Activated T-cell treated with anti-CD3 and anti-CD28 coated beads, Interleukin-2, amount 50 U/mL, for 24 hours (primary cell): Measurements from ENCODE around the gene DIP2A.
"Not testable (repeated sequence)": the region's sequence is repeated elsewhere in the genome, so short reads cannot be mapped to it uniquely, and the experiment has no call there.

Source experiments
- DNase-seq: peaks from one replicate; pipeline ENCODE4 v3.0.0-alpha.2; 2020
- H3K27ac Mint-ChIP-seq: 2 replicates; pipeline ENCODE4 v1.8.0; 2020; ENCODE audit warnings: mild to moderate bottlenecking, mixed read lengths
- H3K27me3 Mint-ChIP-seq: 2 replicates; pipeline ENCODE4 v1.8.0; 2020; ENCODE audit warnings: mixed read lengths
- H3K36me3 Mint-ChIP-seq: 2 replicates; pipeline ENCODE4 v1.8.0; 2020; ENCODE audit warnings: low read depth, mixed read lengths
- H3K4me1 Mint-ChIP-seq: 2 replicates; pipeline ENCODE4 v1.8.0; 2020; ENCODE audit warnings: low read depth, mixed read lengths
- H3K4me3 Mint-ChIP-seq: 2 replicates; pipeline ENCODE4 v1.8.0; 2020; ENCODE audit warnings: mild to moderate bottlenecking, moderate library complexity, mixed read lengths
- H3K9me3 Mint-ChIP-seq: 2 replicates; pipeline ENCODE4 v1.8.0; 2020; ENCODE audit warnings: mixed read lengths

The DIP2A gene

DNA sequence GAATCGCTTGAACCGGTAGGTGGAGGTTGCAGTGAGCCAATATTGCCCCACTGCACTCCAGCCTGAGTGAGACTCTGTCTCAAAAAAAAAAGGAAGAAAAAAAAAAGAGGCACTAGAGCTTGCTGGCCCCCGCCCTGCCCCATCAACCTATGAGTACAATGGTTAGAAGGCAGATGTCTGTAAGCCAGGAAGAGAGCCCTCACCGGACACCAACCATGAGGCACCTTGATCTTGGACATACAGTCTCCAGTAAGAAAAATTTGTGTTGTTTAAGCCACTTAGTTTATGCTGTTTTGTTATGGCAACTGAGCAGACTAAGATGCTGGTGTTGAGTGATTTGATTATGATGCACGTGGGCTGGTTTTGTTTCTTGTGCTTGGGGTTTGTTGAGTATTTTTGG, 34.2 kb downstream of the DIP2A start:
- Mint-ChIP-seq H3K4me1 (peaks cover 11% of the 10 kb centered on the region), H3K36me3 (peaks cover 89% of the 10 kb centered on the region), H3K27ac (no peak overlapping the region), H3K9me3 (no peaks in the 10 kb centered on the region), H3K27me3 (no peaks in the 10 kb centered on the region), H3K4me3 (no peak overlapping the region)
- DNase-seq, result no peak

DNA sequence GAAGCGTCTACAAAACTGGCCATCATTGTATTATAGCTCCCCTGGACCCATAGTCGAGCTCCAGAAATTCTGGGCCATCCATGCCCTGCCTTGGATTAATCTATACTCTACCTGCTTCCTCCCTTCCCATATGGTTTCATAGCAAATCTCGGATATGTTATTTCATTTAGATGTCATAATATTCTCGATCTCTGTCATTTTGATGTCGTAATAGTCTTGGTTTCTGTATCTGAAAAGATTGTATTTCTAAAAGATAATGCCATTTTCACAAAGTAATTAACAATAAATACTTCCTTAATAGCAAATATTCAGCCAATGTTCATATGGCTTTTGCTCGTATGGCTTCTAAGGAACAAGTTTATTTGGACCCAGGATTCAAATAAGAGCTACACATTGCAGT, 35.1 kb downstream of the DIP2A start:
- no peak for DNase-seq
- H3K36me3 Mint-ChIP-seq, result peaks cover 91% of the 10 kb centered on the region
- no peak overlapping the region for H3K27ac Mint-ChIP-seq
- H3K9me3 Mint-ChIP-seq, result no peaks in the 10 kb centered on the region
- H3K4me3 Mint-ChIP-seq, result no peak overlapping the region
- no peaks in the 10 kb centered on the region for H3K27me3 Mint-ChIP-seq
- H3K4me1 Mint-ChIP-seq, result peaks cover 15% of the 10 kb centered on the region

DNA sequence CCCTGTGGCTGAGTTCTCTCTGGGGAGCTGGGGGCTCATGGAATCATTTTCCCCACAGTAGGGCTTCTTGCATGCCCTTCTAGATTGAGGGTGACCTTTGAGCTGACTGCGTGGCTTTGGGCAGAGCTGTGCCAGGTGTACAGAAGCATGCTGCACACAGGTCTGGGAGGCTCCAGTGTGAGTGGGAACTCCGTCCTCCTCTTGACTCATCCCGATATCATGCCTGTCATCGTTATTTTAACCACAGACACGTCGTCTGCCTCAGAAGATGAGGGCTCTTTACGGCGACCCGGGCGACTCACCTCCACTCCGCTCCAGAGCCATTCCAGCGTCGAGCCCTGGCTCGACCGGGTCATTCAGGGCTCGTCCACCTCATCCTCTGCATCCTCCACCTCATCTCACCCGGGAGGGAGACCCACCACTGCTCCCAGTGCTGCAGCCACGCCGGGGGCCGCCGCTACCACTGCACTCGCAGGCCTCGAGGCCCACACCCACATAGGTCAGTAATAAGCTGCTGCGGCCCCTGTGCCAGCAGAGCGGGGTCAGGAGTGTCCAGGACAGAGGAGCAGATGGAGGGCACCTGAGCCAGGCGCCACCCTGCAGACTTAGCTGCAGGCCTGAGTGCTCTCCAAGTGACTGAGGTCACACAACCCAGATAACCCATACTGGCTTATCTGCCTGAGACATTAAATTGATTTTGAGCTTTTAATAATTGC, 39.8 kb downstream of the DIP2A start:
- H3K27me3 Mint-ChIP-seq, result no peaks in the 10 kb centered on the region
- DNase-seq, result no peak
- no peak overlapping the region for H3K4me3 Mint-ChIP-seq
- H3K4me1 Mint-ChIP-seq, result peaks cover 40% of the 10 kb centered on the region
- peaks cover 79% of the 10 kb centered on the region for H3K36me3 Mint-ChIP-seq
- no peak overlapping the region for H3K27ac Mint-ChIP-seq
- no peaks in the 10 kb centered on the region for H3K9me3 Mint-ChIP-seq

DNA sequence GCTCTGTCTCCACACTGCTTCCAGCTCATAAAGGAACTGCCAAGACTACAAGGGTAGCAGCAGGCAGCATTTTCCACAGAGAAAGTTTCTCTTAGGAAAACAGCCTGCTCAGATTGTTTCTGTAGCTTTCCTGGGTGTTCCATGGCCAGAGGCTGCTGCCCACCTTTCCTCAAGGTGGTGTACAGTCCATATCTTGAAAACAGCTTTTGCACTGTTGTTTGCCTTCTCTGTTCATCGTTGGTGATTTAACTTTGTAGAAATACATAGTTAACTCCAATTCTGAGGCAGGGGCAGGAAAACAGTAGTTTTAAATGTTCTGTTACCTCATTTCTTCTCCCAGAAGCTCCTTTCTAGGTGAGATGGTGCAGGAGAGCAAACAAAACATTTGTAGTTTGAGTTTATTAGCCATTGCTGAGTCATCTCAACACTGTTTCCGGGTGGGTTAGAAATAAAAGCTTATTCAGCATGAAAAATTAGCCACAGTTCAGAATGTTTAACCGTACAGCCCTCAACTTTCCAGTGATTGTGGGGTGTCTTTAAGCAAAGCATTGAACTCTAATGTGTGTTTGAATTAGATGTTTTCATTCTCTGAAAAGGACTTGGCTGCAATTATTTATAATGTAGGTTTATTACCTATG, 41.7 kb downstream of the DIP2A start:
- Mint-ChIP-seq H3K27me3 (no peaks in the 10 kb centered on the region), H3K36me3 (peaks cover 74% of the 10 kb centered on the region), H3K9me3 (no peaks in the 10 kb centered on the region), H3K4me1 (peaks cover 44% of the 10 kb centered on the region), H3K27ac (peak overlapping the region; percentile 51), H3K4me3 (no peak overlapping the region)
- DNase-seq, result no peak

DNA sequence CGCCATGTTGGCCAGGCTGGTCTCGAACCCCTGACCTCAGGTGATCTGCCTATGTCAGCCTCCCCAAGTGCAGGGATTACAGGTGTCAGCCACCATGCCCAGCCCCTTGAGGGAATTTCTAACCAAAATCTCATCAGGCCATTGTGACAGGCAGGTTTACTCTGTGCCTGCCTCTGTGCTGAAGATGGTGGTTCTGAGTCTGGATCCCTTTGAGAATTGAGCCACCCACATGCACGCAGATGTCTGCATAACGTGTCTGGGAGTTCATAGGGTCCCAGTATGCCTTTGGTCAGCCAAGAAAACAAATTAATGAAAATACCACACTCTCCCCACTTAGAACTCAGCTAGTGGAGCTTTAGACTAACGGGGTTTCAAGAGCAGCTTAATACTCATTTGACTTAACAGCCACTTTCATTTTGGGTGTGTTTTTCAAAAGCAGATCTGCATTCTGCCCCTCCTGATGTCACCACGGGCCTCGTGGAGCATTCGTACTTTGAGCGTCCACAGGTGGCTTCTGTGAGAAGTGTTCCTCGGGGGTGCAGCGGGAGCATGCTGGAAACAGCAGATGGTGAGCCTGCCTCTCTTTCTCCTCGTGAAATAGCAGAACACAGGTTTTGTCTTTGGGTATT, 45.3 kb downstream of the DIP2A start:
- no peaks in the 10 kb centered on the region for H3K27me3 Mint-ChIP-seq
- H3K27ac Mint-ChIP-seq, result peak overlapping the region; percentile 16
- H3K4me3 Mint-ChIP-seq, result no peak overlapping the region
- peaks cover 63% of the 10 kb centered on the region for H3K36me3 Mint-ChIP-seq
- no peaks in the 10 kb centered on the region for H3K9me3 Mint-ChIP-seq
- H3K4me1 Mint-ChIP-seq, result peaks cover 43% of the 10 kb centered on the region
- DNase-seq, result no peak

DNA sequence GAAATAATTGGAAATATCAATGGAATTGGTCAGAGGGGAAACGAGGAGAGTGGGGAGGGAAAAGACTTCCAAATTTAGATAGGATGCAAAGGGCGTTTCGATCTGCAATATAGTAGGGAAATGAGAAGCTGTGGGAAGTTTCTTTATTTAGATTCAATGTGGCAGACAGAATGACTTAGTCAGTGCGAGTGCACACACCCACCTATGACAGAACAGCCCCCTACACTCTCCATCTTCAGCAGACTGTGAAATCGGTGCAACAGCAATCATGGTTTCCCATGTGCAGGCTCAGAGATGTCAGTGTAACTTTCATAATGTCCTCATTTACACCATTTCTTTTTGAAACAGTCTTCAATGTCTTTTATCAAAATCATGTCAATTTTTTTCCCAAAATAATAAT, 46.0 kb downstream of the DIP2A start:
- Mint-ChIP-seq H3K4me3 (no peak overlapping the region), H3K4me1 (peaks cover 37% of the 10 kb centered on the region), H3K27ac (peak overlapping the region; percentile 16), H3K36me3 (peaks cover 61% of the 10 kb centered on the region), H3K9me3 (no peaks in the 10 kb centered on the region), H3K27me3 (no peaks in the 10 kb centered on the region)
- no peak for DNase-seq

DNA sequence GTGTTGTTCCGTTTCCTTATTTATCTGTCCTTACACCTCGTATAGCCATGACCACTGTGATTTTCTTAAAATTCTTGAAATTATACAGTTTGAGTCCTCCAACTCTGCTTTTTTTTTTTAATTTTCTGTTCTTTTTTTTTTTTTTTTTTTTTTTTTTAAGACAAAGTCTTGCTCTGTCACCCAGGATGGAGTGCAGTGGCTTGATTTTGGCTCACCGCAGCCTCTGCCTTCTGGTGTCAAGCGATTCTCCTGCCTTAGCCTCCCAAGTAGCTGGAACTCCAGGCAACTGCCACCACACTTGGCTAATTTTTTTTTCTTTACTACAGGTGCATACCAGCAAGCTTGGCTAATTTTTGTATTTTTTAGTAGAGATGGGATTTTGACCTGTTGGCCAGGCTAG, 48.9 kb downstream of the DIP2A start:
- no peak overlapping the region for H3K27ac Mint-ChIP-seq

DNA sequence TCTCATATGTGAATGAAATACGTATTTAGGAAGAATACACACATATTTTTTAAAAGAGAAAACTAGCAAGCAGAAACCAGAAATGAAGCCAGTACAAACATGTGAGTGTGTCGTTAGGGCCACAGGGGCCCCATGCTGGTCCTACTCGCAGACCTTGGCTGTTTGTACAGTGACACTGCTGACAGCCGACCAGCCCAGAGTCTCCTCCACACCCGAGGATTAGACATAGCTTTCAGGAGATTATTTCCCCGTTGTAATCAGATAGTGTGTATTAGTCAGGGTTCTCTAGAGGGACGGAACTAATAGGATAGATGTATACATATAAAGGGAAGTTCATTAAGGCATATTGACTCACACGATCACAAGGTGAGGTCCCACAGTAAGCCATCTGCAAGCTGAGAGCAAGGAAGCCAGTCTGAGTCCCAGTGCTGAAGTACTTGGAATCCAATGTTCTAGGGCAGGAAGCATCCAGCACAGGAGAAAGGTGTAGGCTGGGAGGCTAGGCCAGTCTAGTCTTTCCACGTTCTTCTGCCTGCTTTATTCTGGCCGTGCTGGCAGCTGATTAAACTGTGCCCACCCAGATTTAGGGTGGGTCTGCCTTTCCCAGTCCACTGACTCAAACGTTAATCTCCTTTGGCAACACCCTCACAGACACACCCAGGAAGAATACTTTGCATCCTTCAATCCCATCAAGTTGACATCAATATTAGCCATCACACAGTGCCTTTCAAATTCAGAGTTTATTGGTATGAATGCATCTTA, 51.2 kb downstream of the DIP2A start:
- Mint-ChIP-seq H3K9me3 (no peaks in the 10 kb centered on the region), H3K27ac (no peak overlapping the region), H3K4me3 (no peak overlapping the region), H3K36me3 (peaks cover 67% of the 10 kb centered on the region), H3K27me3 (no peaks in the 10 kb centered on the region), H3K4me1 (peaks cover 14% of the 10 kb centered on the region)
- no peak for DNase-seq

More for the DNA sequence above, 48.9 kb downstream of the DIP2A start:
- no peak overlapping the region for H3K4me3 Mint-ChIP-seq
- no peaks in the 10 kb centered on the region for H3K27me3 Mint-ChIP-seq
- H3K9me3 Mint-ChIP-seq, result no peaks in the 10 kb centered on the region
- no peak for DNase-seq
- peaks cover 70% of the 10 kb centered on the region for H3K36me3 Mint-ChIP-seq
- peaks cover 24% of the 10 kb centered on the region for H3K4me1 Mint-ChIP-seq

DNA sequence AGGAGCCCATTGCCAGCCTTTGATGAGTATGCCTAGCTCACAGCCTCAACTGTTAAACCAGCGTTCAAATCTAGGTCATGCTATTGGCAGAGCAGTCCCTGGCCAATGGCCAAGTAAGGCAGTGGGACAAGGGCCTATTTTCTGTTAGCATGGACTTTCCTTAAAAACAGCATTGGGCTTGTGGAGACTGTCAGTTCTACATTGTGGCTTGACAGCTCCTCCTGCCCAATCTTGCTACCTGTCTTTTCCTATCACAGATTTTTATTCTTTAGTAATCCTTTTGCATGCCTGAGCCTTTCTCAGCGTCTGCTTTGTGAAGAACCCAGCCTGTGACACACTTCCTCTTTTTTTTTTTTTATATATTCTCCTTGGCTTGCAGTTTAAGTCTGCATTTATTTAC, 56.4 kb downstream of the DIP2A start:
- peaks cover 79% of the 10 kb centered on the region for H3K36me3 Mint-ChIP-seq

DNA sequence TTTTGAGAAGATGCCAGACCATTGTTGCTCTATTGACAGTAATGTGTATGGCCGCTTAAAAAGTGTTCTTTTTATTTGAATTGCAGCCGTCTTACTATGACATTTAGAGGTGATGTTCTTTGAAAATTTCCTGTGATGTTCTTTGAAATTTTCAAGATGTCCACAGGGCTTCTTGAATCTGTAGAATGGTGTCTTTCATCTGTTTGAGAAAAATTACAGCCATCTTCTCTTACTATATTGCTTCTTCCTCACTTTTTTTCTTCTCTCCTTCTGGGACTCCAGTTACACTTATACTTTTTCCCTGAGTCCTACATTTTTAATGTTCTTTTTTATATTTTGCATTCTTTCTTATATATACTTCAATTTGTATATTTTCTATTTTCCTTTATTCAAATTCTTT, 57.4 kb downstream of the DIP2A start:
- H3K4me1 Mint-ChIP-seq, result peaks cover 12% of the 10 kb centered on the region
- no peaks in the 10 kb centered on the region for H3K27me3 Mint-ChIP-seq
- no peak for DNase-seq

More for the DNA sequence above, 56.4 kb downstream of the DIP2A start:
- Mint-ChIP-seq H3K4me1 (peaks cover 12% of the 10 kb centered on the region), H3K27me3 (no peaks in the 10 kb centered on the region), H3K27ac (no peak overlapping the region), H3K9me3 (peaks cover 3% of the 10 kb centered on the region), H3K4me3 (no peak overlapping the region)
- no peak for DNase-seq

DNA sequence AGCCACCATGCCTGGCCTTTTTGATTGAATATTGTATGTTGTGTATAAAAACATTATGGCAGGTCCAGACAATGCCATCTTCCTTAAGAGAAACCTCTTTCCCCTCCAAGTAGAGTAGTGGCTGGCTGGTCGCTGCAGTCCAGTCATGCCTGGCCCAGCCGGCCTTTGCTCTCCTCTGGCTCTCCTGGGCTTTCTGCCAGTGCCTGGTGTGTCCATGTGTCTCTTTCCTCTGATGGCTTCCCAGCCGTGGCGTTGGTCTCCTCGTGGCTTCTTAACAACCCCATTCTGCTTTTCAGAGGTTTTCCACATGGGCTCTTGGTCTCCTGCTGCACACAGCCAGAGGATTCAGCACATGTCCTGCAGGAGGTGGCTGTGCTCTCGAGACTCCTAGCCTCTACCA, 58.7 kb downstream of the DIP2A start:
- Mint-ChIP-seq H3K4me3 (no peak overlapping the region), H3K9me3 (peaks cover 3% of the 10 kb centered on the region), H3K36me3 (peaks cover 78% of the 10 kb centered on the region), H3K27me3 (no peaks in the 10 kb centered on the region), H3K27ac (no peak overlapping the region), H3K4me1 (peaks cover 12% of the 10 kb centered on the region)
- DNase-seq, result no peak

More for the DNA sequence above, 57.4 kb downstream of the DIP2A start:
- Mint-ChIP-seq H3K4me3 (no peak overlapping the region), H3K27ac (no peak overlapping the region), H3K36me3 (peaks cover 83% of the 10 kb centered on the region), H3K9me3 (peaks cover 3% of the 10 kb centered on the region)

DNA sequence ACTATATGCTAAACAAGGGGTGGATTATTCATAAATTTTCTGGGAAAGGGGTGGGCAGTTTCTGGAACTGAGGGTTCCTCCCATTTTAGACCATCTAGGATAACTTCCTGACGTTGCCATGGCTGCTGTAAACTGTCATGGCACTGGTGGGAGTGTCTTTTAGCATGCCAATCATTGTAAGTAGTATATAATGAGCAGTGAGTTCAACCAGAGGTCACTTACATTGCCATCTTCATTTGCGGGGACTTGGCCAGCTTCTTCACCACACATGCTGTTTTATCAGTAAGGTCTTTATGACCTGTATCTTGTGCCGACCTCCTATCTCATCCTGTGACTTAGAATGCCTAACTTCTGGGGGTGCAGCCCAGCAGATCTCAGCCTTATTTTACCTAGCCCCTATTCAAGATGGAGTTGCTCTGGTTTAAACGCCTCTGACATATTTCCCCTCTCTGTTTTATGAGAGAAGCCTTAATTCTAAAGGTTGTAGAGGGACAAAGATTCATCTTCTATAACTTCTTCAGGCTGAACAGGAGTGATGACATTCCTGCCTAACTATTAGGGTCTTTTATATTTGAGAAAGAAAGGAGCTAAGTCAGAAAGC, 60.4 kb downstream of the DIP2A start:
- Mint-ChIP-seq H3K4me3 (no peak overlapping the region), H3K9me3 (peaks cover 3% of the 10 kb centered on the region), H3K4me1 (peaks cover 12% of the 10 kb centered on the region), H3K27me3 (no peaks in the 10 kb centered on the region), H3K36me3 (peaks cover 72% of the 10 kb centered on the region), H3K27ac (no peak overlapping the region)
- no peak for DNase-seq

DNA sequence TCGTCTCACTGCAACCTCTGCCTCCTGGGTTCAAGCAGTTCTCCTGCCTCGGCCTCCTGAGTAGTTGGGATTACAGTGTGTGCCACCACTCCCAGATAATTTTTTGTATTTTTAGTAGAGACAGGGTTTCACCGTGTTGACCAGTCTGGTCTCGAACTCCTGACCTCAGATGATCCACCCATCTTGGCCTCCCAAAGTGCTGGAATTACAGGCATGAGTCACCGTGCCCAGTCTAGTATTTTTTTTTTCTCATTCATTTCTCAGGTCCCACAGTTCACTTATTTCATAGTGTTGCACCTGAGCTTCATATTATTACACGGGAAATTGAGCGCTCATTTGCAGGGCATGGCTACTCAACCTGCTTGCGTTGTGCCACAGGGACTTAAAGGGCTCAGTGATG, 68.7 kb downstream of the DIP2A start:
- not testable (repeated sequence) for H3K27me3 Mint-ChIP-seq, DNase-seq, H3K4me3 Mint-ChIP-seq, H3K9me3 Mint-ChIP-seq
- Mint-ChIP-seq H3K4me1 (peaks cover 31% of the 10 kb centered on the region), H3K27ac (peak overlapping the region; percentile 14), H3K36me3 (peaks cover 42% of the 10 kb centered on the region)

DNA sequence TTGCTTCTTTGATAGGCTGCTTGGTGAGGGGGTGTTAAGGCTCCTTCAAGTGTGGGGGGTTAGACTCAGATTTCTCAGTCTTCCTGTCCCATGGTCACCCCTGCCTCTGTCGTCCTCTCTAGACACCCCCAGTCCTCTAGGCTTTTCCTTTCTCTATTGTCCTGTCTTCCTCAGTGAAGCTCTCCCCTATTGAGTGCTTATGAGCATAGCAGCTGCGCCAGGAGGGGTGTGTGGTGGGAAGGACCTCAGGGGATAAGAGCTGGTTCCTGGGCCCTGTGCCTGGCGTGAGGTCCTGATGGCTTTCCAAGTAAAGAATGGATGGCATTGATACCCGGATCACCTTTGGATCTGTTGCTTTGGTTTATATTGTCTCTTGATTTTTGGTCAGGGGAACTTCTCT, 69.1 kb downstream of the DIP2A start:
- H3K36me3 Mint-ChIP-seq, result peaks cover 44% of the 10 kb centered on the region
- H3K4me1 Mint-ChIP-seq, result peaks cover 34% of the 10 kb centered on the region
- no peaks in the 10 kb centered on the region for H3K9me3 Mint-ChIP-seq
- H3K27ac Mint-ChIP-seq, result peak overlapping the region; percentile 14
- DNase-seq, result no peak
- H3K27me3 Mint-ChIP-seq, result no peaks in the 10 kb centered on the region
- no peak overlapping the region for H3K4me3 Mint-ChIP-seq
